H1 (cell line): ENCODE results near the gene MEF2C. TPM values are rescaled to one million over a fixed set of nuclear protein-coding genes. Genes with fewer than 3 reads are reported as not detected.

ENCODE experiments used
- CTCF ChIA-PET: fragments of 300-600 bp; sonication (Branson Sonifier 250); formaldehyde crosslinking; loops from one replicate; lab custom pipeline; 2021; ENCODE audit not compliant: partially characterized antibody; lab: Charles Lee
- POLR2A ChIA-PET: fragments of 300-600 bp; sonication (Branson Sonifier 250); formaldehyde crosslinking; loops from one replicate; lab custom pipeline; 2021; ENCODE audit warnings: inconsistent platforms; ENCODE audit not compliant: partially characterized antibody; lab: Charles Lee
- DNase-seq, 2 experiments: peaks; one replicate each; pipeline versions ENCODE4 v3.0.0 to v3.0.0-alpha.2; 2010 to 2022; ENCODE audit warnings: low spot score in 2 of 2, low read depth in 1 of 2, mixed read lengths in 1 of 2
- FAIRE-seq: peaks from 2 replicates; lab custom pipeline; 2011; peaks lifted over from hg19 to GRCh38; lab: Jason Lieb, UNC
- H2AFZ ChIP-seq: 2 replicates; pipeline ENCODE4 v1.8.1; 2012; ENCODE audit warnings: low read length, inconsistent platforms
- H2AK5ac ChIP-seq: 2 replicates; pipeline ENCODE4 v1.6.1; 2013; ENCODE audit warnings: low read depth, low read length
- H2BK120ac ChIP-seq: replicated peaks from 2 replicates; pipeline ENCODE3; 2013; ENCODE audit warnings: low read depth, low read length, inconsistent platforms
- H2BK12ac ChIP-seq: 2 replicates; pipeline ENCODE4 v1.6.1; 2013; ENCODE audit warnings: low read depth, low read length
- H2BK15ac ChIP-seq: 2 replicates; pipeline ENCODE4 v1.6.1; 2013; ENCODE audit warnings: low read length
- H2BK20ac ChIP-seq: 2 replicates; pipeline ENCODE4 v1.6.1; 2013; ENCODE audit warnings: low read length
- H2BK5ac ChIP-seq: 2 replicates; pipeline ENCODE4 v1.6.1; 2013; ENCODE audit warnings: low read depth, low read length
- H3K14ac ChIP-seq: 2 replicates; pipeline ENCODE4 v1.6.1; 2013; ENCODE audit warnings: inconsistent platforms; ENCODE audit not compliant: insufficient read length
- H3K18ac ChIP-seq: 2 replicates; pipeline ENCODE4 v1.6.1; 2013; ENCODE audit warnings: low read length; ENCODE audit errors: extremely low read depth
- H3K23ac ChIP-seq: 2 replicates; pipeline ENCODE4 v1.6.1; 2013; ENCODE audit warnings: inconsistent platforms; ENCODE audit not compliant: insufficient read length
- H3K23me2 ChIP-seq: 2 replicates; pipeline ENCODE4 v1.6.1; 2013; ENCODE audit warnings: low read depth, low read length
- H3K27ac ChIP-seq: 2 replicates; pipeline ENCODE4 v1.6.1; 2011; ENCODE audit warnings: low read depth, low read length, inconsistent platforms
- H3K27me3 ChIP-seq, 4 experiments: replicated peaks in 1 of 4; 1 replicate in 1 of 4; 2 replicates in 3 of 4; pipeline versions ENCODE4 v1.6.1 to v1.8.1; 2011 to 2013; ENCODE audit warnings: low read length in 3 of 4, mild to moderate bottlenecking in 3 of 4, inconsistent platforms in 2 of 4, mixed read lengths in 2 of 4, moderate library complexity in 1 of 4; ENCODE audit not compliant: control insufficient read depth in 3 of 4, insufficient read depth in 3 of 4; ENCODE audit errors: extremely low read depth in 1 of 4
- H3K36me3 ChIP-seq, 4 experiments: 2 replicates each; pipeline versions ENCODE4 v1.6.1 to v1.8.1; 2011 to 2013; ENCODE audit warnings: mild to moderate bottlenecking in 4 of 4, low read length in 3 of 4, moderate library complexity in 2 of 4, control low read depth in 1 of 4, inconsistent platforms in 1 of 4; ENCODE audit not compliant: insufficient read depth in 4 of 4, control insufficient read depth in 2 of 4
- H3K4ac ChIP-seq: replicated peaks from 2 replicates; pipeline ENCODE3; 2013; ENCODE audit warnings: low read length, low read depth, mixed read lengths, inconsistent platforms; ENCODE audit not compliant: insufficient read length
- H3K4me1 ChIP-seq, 4 experiments: replicated peaks in 1 of 4; 1 replicate in 1 of 4; 2 replicates in 3 of 4; pipeline versions ENCODE4 v1.6.1 to v1.8.1; 2011 to 2013; ENCODE audit warnings: low read length in 3 of 4, inconsistent platforms in 2 of 4, mixed read lengths in 1 of 4; ENCODE audit not compliant: insufficient read depth in 4 of 4, control insufficient read depth in 3 of 4
- H3K4me2 ChIP-seq, 2 experiments: 2 replicates each; pipeline versions ENCODE4 v1.6.1 to v1.8.1; 2011 to 2013; ENCODE audit warnings: low read depth in 2 of 2, low read length in 2 of 2, control low read depth in 1 of 2, inconsistent platforms in 1 of 2, mild to moderate bottlenecking in 1 of 2; ENCODE audit not compliant: insufficient read depth in 1 of 2
- H3K4me3 ChIP-seq, 4 experiments: fragments of 200-600, 300-600 bp in 1 of 4; sonication (generic), shearing (Covaris generic), sonication (Bioruptor Twin) in 1 of 4; 2 replicates each; pipeline versions ENCODE4 v1.5.1 to v1.8.1; 2011 to 2016; ENCODE audit warnings: low read length in 4 of 4, low read depth in 3 of 4, control low read depth in 2 of 4, inconsistent platforms in 2 of 4, mild to moderate bottlenecking in 2 of 4, mixed read lengths in 1 of 4, moderate library complexity in 1 of 4; ENCODE audit not compliant: insufficient read depth in 2 of 4; ENCODE audit errors: extremely low read depth in 1 of 4
- H3K56ac ChIP-seq: replicated peaks from 2 replicates; pipeline ENCODE3; 2013; ENCODE audit warnings: low read depth, mild to moderate bottlenecking, mixed read lengths, low read length, inconsistent platforms; ENCODE audit not compliant: insufficient read length
- H3K79me1 ChIP-seq: 2 replicates; pipeline ENCODE4 v1.6.1; 2013; ENCODE audit warnings: low read depth, low read length, control low read depth
- H3K79me2 ChIP-seq, 2 experiments: 2 replicates each; pipeline versions ENCODE4 v1.6.1 to v1.8.1; 2012 to 2013; ENCODE audit warnings: low read length in 2 of 2, mild to moderate bottlenecking in 2 of 2, inconsistent platforms in 1 of 2; ENCODE audit not compliant: insufficient read depth in 2 of 2, control insufficient read depth in 1 of 2
- H3K9ac ChIP-seq, 4 experiments: replicated peaks in 1 of 4; 1 replicate in 1 of 4; 2 replicates in 3 of 4; pipeline versions ENCODE4 v1.6.1 to v1.8.1; 2011 to 2013; ENCODE audit warnings: low read depth in 3 of 4, low read length in 3 of 4, control low read depth in 2 of 4, mild to moderate bottlenecking in 2 of 4, moderate library complexity in 2 of 4, inconsistent platforms in 1 of 4; ENCODE audit errors: extremely low read depth in 1 of 4
- H3K9me3 ChIP-seq, 2 experiments: 2 replicates each; pipeline versions ENCODE4 v1.6.1 to v1.8.1; 2012 to 2013; ENCODE audit warnings: mild to moderate bottlenecking in 2 of 2, moderate library complexity in 2 of 2, control low read depth in 1 of 2, inconsistent platforms in 1 of 2, low read depth in 1 of 2, low read length in 1 of 2, mixed read lengths in 1 of 2; ENCODE audit not compliant: insufficient read depth in 2 of 2
- H4K20me1 ChIP-seq, 2 experiments: replicated peaks in 1 of 2; 2 replicates each; pipeline versions ENCODE3 to v1.8.1; 2011 to 2013; ENCODE audit warnings: inconsistent platforms in 2 of 2, low read length in 2 of 2, mild to moderate bottlenecking in 1 of 2; ENCODE audit not compliant: insufficient read depth in 2 of 2, control insufficient read depth in 1 of 2
- H4K5ac ChIP-seq: 2 replicates; pipeline ENCODE4 v1.6.1; 2013; ENCODE audit warnings: low read length, low read depth, mixed read lengths, inconsistent platforms; ENCODE audit not compliant: insufficient read length
- H4K8ac ChIP-seq: 2 replicates; pipeline ENCODE4 v1.8.0; 2013; ENCODE audit warnings: mild to moderate bottlenecking, moderate library complexity, low read length, inconsistent platforms; ENCODE audit not compliant: insufficient read depth; ENCODE audit errors: extremely low read depth
- H4K91ac ChIP-seq: replicated peaks from 2 replicates; pipeline ENCODE3; 2013; ENCODE audit warnings: low read length, mixed read lengths, inconsistent platforms; ENCODE audit not compliant: insufficient read length
- BACH1 ChIP-seq: IDR thresholded peaks from 2 replicates; pipeline ENCODE4 v1.6.1; 2012; ENCODE audit warnings: low read length, improper control_type of control experiment
- BCL11A ChIP-seq, 2 experiments: IDR thresholded peaks; one replicate each; pipeline ENCODE4 v1.6.1; 2011; ENCODE audit warnings: low read depth in 2 of 2, low read length in 2 of 2, mild to moderate bottlenecking in 2 of 2
- CBX5 ChIP-seq: fragments of 300-800, 300-1000 bp; sonication (generic); IDR thresholded peaks from 2 replicates; pipeline ENCODE4 v1.7.1; 2016; ENCODE audit warnings: antibody characterized with exemption, low read length, low read depth
- CBX8 ChIP-seq: fragments of 300-800, 300-1000 bp; sonication (generic); IDR thresholded peaks from 2 replicates; pipeline ENCODE4 v1.7.1; 2016; ENCODE audit warnings: low read depth, low read length, borderline replicate concordance
- CHD1 ChIP-seq: IDR thresholded peaks from 2 replicates; pipeline ENCODE4 v1.6.1; 2012; ENCODE audit warnings: low read depth, low read length, improper control_type of control experiment
- CHD2 ChIP-seq: IDR thresholded peaks from 2 replicates; pipeline ENCODE4 v1.6.1; 2012; ENCODE audit warnings: low read length, improper control_type of control experiment
- CREB1 ChIP-seq: IDR thresholded peaks from 2 replicates; pipeline ENCODE4 v1.6.1; 2012; ENCODE audit warnings: inconsistent platforms
- KDM4A ChIP-seq: IDR thresholded peaks from one replicate; pipeline ENCODE4 v1.7.1; 2012; ENCODE audit warnings: low read depth, mild to moderate bottlenecking, moderate library complexity, low read length, inconsistent platforms; ENCODE audit not compliant: severe bottlenecking
- NANOG ChIP-seq: IDR thresholded peaks from 2 replicates; pipeline ENCODE4 v1.6.1; 2011; ENCODE audit warnings: low read length, low read depth, mild to moderate bottlenecking, inconsistent platforms; ENCODE audit not compliant: insufficient read depth, poor library complexity, severe bottlenecking
- POLR2A ChIP-seq, 2 experiments: IDR thresholded peaks; 1 replicate in 1 of 2; 2 replicates in 1 of 2; pipeline ENCODE4 v1.6.1; 2011; ENCODE audit warnings: low read depth in 2 of 2, low read length in 2 of 2, mild to moderate bottlenecking in 2 of 2; ENCODE audit errors: control extremely low read depth in 1 of 2
- POU5F1 ChIP-seq: IDR thresholded peaks from 2 replicates; pipeline ENCODE4 v1.6.1; 2011; ENCODE audit warnings: low read depth, mild to moderate bottlenecking, low read length, moderate library complexity
- SAP30 ChIP-seq: fragments of 300-600 bp; sonication (generic); IDR thresholded peaks from 2 replicates; pipeline ENCODE4 v1.7.1; 2012; ENCODE audit warnings: low read length, moderate library complexity, mild to moderate bottlenecking, inconsistent platforms; ENCODE audit not compliant: insufficient read depth, insufficient replicate concordance
- SIRT6 ChIP-seq: IDR thresholded peaks from one replicate; pipeline ENCODE4 v1.7.1; 2012; ENCODE audit warnings: low read length, inconsistent platforms
- TEAD4 ChIP-seq: IDR thresholded peaks from 2 replicates; pipeline ENCODE4 v1.6.1; 2012; ENCODE audit warnings: low read depth, low read length, inconsistent platforms, mixed read lengths
- WGBS, 2 experiments: shearing (Covaris generic) in 1 of 2; methylation state at CpG; one replicate each; pipeline versions ENCODE4 v1.1.6 to v1.1.7; 2013 to 2015; ENCODE audit warnings: low lambda C conversion rate in 2 of 2, mixed read lengths in 2 of 2, inconsistent platforms in 1 of 2, low coverage in 1 of 2, missing lambda C conversion rate in 1 of 2; ENCODE audit not compliant: insufficient replicate concordance in 2 of 2, insufficient coverage in 1 of 2, insufficient read length in 1 of 2; ENCODE audit errors: extremely low coverage in 1 of 2, missing lambda C conversion rate in 1 of 2; 5-methylcytosine and 5-hydroxymethylcytosine counted together
- polyA plus RNA-seq, 7 experiments: library from polyadenylated mRNA; depleted of rRNA in 3 of 7; stranded (reverse) in 5 of 7; unstranded in 2 of 7; fragments of >200 nt in 5 of 7; fragments of 200-250 nt in 2 of 7; gene quantifications; 1 replicate in 5 of 7; 2 replicates in 1 of 7; 4 replicates in 1 of 7; pipeline versions ENCODE4 v1.2.1 to v1.2.3, GENCODE V29; 2011 to 2013; ENCODE audit warnings: missing spikeins in 2 of 7, mixed read lengths in 2 of 7
- total RNA-seq: library from RNA; stranded (reverse); fragmentation: NEBNext Ultra II Directional; extraction: Animal tissue kit (Norgen Biotek cat#: 25700); gene quantifications from 2 replicates; pipeline ENCODE4 v1.2.1, GENCODE V29; 2021
- TF ChIP-seq, protein P1 (sequence below): IDR thresholded peaks from 2 replicates; pipeline ENCODE4 v1.6.1; 2011; ENCODE audit warnings: low read length, improper control_type of control experiment

MEF2C gene
- total and polyA plus RNA-seq, 2 of the 8 experiments (the other 6 are each of a cell fraction or from before 2014, with no cell fraction given): 0.59 to 0.99 TPM

GRCh38 chr5:88782571-88782970, 100.4 kb downstream of the MEF2C start:
- WGBS, 2 experiments: 89% methylated on average over 4 of the region's 4 CpGs; no CpG with 5 or more reads in 1 of the 2 experiments
- no peak for TF ChIP-seq KDM4A
- no peak for TF ChIP-seq CBX8
- no peak for TF ChIP-seq CHD2
- no peak for TF ChIP-seq CREB1
- TF ChIP-seq BCL11A (IDR thresholded peaks at IDR 0.05; ENCODE audit: low read depth in 2 of 2, low read length in 2 of 2): no peak
- no peak for TF ChIP-seq SIRT6
- no peak for TF ChIP-seq POLR2A (IDR thresholded peaks at IDR 0.05; ENCODE audit: control extremely low read depth in 1 of 2, low read depth in 2 of 2, low read length in 2 of 2)
- TF ChIP-seq POU5F1: no peak
- no peak for TF ChIP-seq BACH1
- no peak for TF ChIP-seq TEAD4
- no peak for TF ChIP-seq CBX5
- TF ChIP-seq, protein P1, sequence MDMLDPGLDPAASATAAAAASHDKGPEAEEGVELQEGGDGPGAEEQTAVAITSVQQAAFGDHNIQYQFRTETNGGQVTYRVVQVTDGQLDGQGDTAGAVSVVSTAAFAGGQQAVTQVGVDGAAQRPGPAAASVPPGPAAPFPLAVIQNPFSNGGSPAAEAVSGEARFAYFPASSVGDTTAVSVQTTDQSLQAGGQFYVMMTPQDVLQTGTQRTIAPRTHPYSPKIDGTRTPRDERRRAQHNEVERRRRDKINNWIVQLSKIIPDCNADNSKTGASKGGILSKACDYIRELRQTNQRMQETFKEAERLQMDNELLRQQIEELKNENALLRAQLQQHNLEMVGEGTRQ: no peak
- TF ChIP-seq CHD1: no peak
- TF ChIP-seq SAP30: no peak
- no peak for TF ChIP-seq NANOG

More at GRCh38 chr5:88782571-88782970, 100.4 kb downstream of the MEF2C start:
- H3K56ac ChIP-seq: no peak overlapping the region
- H2AK5ac ChIP-seq: no peak overlapping the region
- H2AFZ ChIP-seq: no peak overlapping the region
- H2BK15ac ChIP-seq: no peak overlapping the region
- POLR2A ChIA-PET: no interaction called here
- H3K18ac ChIP-seq: no peak overlapping the region
- H4K5ac ChIP-seq: no peak overlapping the region
- H4K91ac ChIP-seq: no peak overlapping the region
- DNase-seq: no peak
- H2BK12ac ChIP-seq: no peak overlapping the region
- H3K23me2 ChIP-seq: no peaks in the 10 kb centered on the region; the same call in 1 of the 2 replicates
- H3K27ac ChIP-seq: no peak overlapping the region
- no peaks in the 10 kb centered on the region for H3K79me1 ChIP-seq
- no peak overlapping the region for H4K8ac ChIP-seq
- H3K36me3 ChIP-seq: no peaks in the 10 kb centered on the region
- peaks cover 0 to 8% (median 2%) of the 10 kb centered on the region in 4 experiments; a peak in 3 of 7 replicates for H3K4me1 ChIP-seq
- H3K27me3 ChIP-seq: no peaks in the 10 kb centered on the region
- H3K23ac ChIP-seq: no peak overlapping the region
- FAIRE-seq: no peak
- H3K14ac ChIP-seq: no peak overlapping the region
- no peaks in the 10 kb centered on the region for H3K9me3 ChIP-seq
- no peak overlapping the region for H2BK120ac ChIP-seq
- no peak overlapping the region for H3K4ac ChIP-seq
- CTCF ChIA-PET: no interaction called here
- H3K79me2 ChIP-seq: no peaks in the 10 kb centered on the region
- H2BK20ac ChIP-seq: no peak overlapping the region
- no peak overlapping the region for H2BK5ac ChIP-seq
- no peak overlapping the region for H3K9ac ChIP-seq
- H3K4me2 ChIP-seq: no peak overlapping the region
- H4K20me1 ChIP-seq: no peaks in the 10 kb centered on the region
- no peak overlapping the region for H3K4me3 ChIP-seq
